K562 (cell line): Measurements from ENCODE around the gene ANKS1B. TPM values are rescaled to one million over a fixed set of nuclear protein-coding genes. Genes with fewer than 3 reads are reported as not detected.

ENCODE experiments used
- ATAC-seq: fragments of 200-7000 bp; cut with Tn5 transposase; 3 replicates; pipeline ENCODE4 v1.9.1; 2020; ENCODE audit warnings: moderate library complexity
- BruUV-seq: library from RNA; stranded (reverse); fragments of 400-500 nt; replicated peaks from 2 replicates; lab custom pipeline; 2021; lab: Mats Ljungman, UMichigan
- CTCF ChIA-PET: fragments of 300-600 bp; formaldehyde crosslinking; extraction: SDS; loops from one replicate; lab custom pipeline; 2021; ENCODE audit warnings: low intra/inter-chr PET ratio; lab: Yijun Ruan, JAX
- POLR2A ChIA-PET: fragments of 300-600, 350-650 bp; sonication (Branson Sonifier 250); formaldehyde crosslinking; extraction: SDS; loops from one replicate; lab custom pipeline; 2021; ENCODE audit warnings: antibody characterized with exemption, inconsistent platforms; lab: Yijun Ruan, JAX
- DNase-seq, 4 experiments: peaks; one replicate each; pipeline versions ENCODE4 v3.0.0 to v3.0.0-alpha.2; 2011 to 2018; ENCODE audit warnings: low spot score in 3 of 4, mixed read lengths in 3 of 4; ENCODE audit errors: extremely low read depth in 1 of 4
- FAIRE-seq: peaks from 2 replicates; lab custom pipeline; 2011; peaks lifted over from hg19 to GRCh38; lab: Jason Lieb, UNC
- H2AFZ ChIP-seq: 2 replicates; pipeline ENCODE4 v1.6.0; 2011; ENCODE audit warnings: low read depth, low read length, control low read depth, inconsistent platforms
- H3K27ac ChIP-seq: fragments of 200-600 bp; 3 replicates; pipeline ENCODE4 v1.8.0; 2011; ENCODE audit warnings: low read depth, mild to moderate bottlenecking, control low read depth, inconsistent platforms, low read length, moderate library complexity, mixed read lengths; ENCODE audit errors: extremely low read depth
- H3K27me3 ChIP-seq, 2 experiments: fragments of 300-600 bp in 1 of 2; 2 replicates in 1 of 2; 3 replicates in 1 of 2; pipeline versions ENCODE4 v1.6.0 to v1.8.0; 2011; ENCODE audit warnings: inconsistent platforms in 2 of 2, low read length in 2 of 2, mild to moderate bottlenecking in 1 of 2, mixed read lengths in 1 of 2, moderate library complexity in 1 of 2; ENCODE audit not compliant: control insufficient read depth in 2 of 2, insufficient read depth in 2 of 2
- H3K36me3 ChIP-seq: fragments of 300-600 bp; 3 replicates; pipeline ENCODE4 v1.8.0; 2011; ENCODE audit warnings: mild to moderate bottlenecking, low read length, inconsistent platforms; ENCODE audit not compliant: control insufficient read depth, insufficient read depth
- H3K4me1 ChIP-seq, 2 experiments: fragments of 200-600 bp in 1 of 2; replicated peaks in 1 of 2; 2 replicates in 1 of 2; 3 replicates in 1 of 2; pipeline versions ENCODE4 v1.5.1 to v1.8.0; 2011; ENCODE audit warnings: inconsistent platforms in 2 of 2, low read length in 2 of 2, mild to moderate bottlenecking in 1 of 2, mixed read lengths in 1 of 2, moderate library complexity in 1 of 2; ENCODE audit not compliant: control insufficient read depth in 2 of 2, insufficient read depth in 2 of 2
- H3K4me2 ChIP-seq: 2 replicates; pipeline ENCODE4 v1.6.1; 2011; ENCODE audit warnings: low read length, control low read depth, inconsistent platforms, mixed read lengths; ENCODE audit not compliant: insufficient read depth
- H3K4me3 ChIP-seq: fragments of 200-600 bp; sonication (generic), shearing (Covaris generic); 2 replicates; pipeline ENCODE4 v1.5.1; 2016; ENCODE audit warnings: control low read depth, inconsistent platforms
- H3K79me2 ChIP-seq: fragments of 200-600 bp; 3 replicates; pipeline ENCODE4 v1.8.0; 2011; ENCODE audit warnings: low read length, inconsistent platforms; ENCODE audit not compliant: control insufficient read depth, insufficient read depth
- H3K9ac ChIP-seq, 2 experiments: 2 replicates each; pipeline versions ENCODE4 v1.6.0 to v1.6.1; 2011; ENCODE audit warnings: low read depth in 2 of 2, low read length in 2 of 2, control low read depth in 1 of 2, inconsistent platforms in 1 of 2, mild to moderate bottlenecking in 1 of 2, mixed read lengths in 1 of 2; ENCODE audit not compliant: insufficient read depth in 1 of 2
- H3K9me1 ChIP-seq: one replicate; pipeline ENCODE4 v1.6.0; 2011; ENCODE audit warnings: inconsistent platforms, mild to moderate bottlenecking, low read length, moderate library complexity; ENCODE audit not compliant: control insufficient read depth, insufficient read depth
- H3K9me3 ChIP-seq: replicated peaks from 2 replicates; pipeline ENCODE4 v1.5.1; 2011; ENCODE audit warnings: low read depth, low read length, inconsistent platforms; ENCODE audit not compliant: control insufficient read depth, insufficient read depth
- H4K20me1 ChIP-seq: replicated peaks from 2 replicates; pipeline ENCODE4 v1.6.1; 2011; ENCODE audit warnings: low read length, inconsistent platforms, mixed read lengths; ENCODE audit not compliant: control insufficient read depth, insufficient read depth
- BRCA1 ChIP-seq, 2 experiments: fragments of 450-650 bp in 1 of 2; sonication (generic) in 1 of 2; formaldehyde crosslinking in 1 of 2; IDR thresholded peaks; 2 replicates each; pipeline versions ENCODE4 v1.5.0 to v1.6.1; 2017 to 2020; ENCODE audit warnings: mild to moderate bottlenecking in 1 of 2, missing genetic modification reagents in 1 of 2
- HLTF ChIP-seq: fragments of 450-650 bp; IDR thresholded peaks from 2 replicates; pipeline ENCODE4 v1.6.1; 2016
- KHSRP ChIP-seq: fragments of 450-650 bp; IDR thresholded peaks from 2 replicates; pipeline ENCODE4 v1.6.1; 2017
- NELFE ChIP-seq: IDR thresholded peaks from 2 replicates; pipeline ENCODE4 v1.6.1; 2011; ENCODE audit warnings: mild to moderate bottlenecking; ENCODE audit not compliant: insufficient read depth, insufficient read length
- NFE2L1 ChIP-seq: fragments of 450-650 bp; IDR thresholded peaks from 2 replicates; pipeline ENCODE4 v1.6.1; 2016; ENCODE audit warnings: missing genetic modification characterization, low read depth, mild to moderate bottlenecking, missing compliant biosample characterization, moderate library complexity, borderline replicate concordance
- NR2F6 ChIP-seq: fragments of 450-650 bp; formaldehyde crosslinking; IDR thresholded peaks from 2 replicates; pipeline ENCODE4 v1.4.0; 2020; ENCODE audit warnings: mild to moderate bottlenecking
- NUFIP1 ChIP-seq: fragments of 450-650 bp; IDR thresholded peaks from 2 replicates; pipeline ENCODE4 v1.6.1; 2018; ENCODE audit not compliant: partially characterized antibody
- SIN3A ChIP-seq, 2 experiments: fragments of 150-350 bp in 1 of 2; IDR thresholded peaks; 2 replicates each; pipeline ENCODE4 v1.6.1; 2011 to 2016; ENCODE audit warnings: borderline replicate concordance in 2 of 2, low read depth in 2 of 2, low read length in 2 of 2, mild to moderate bottlenecking in 2 of 2, moderate library complexity in 2 of 2; ENCODE audit not compliant: control insufficient read depth in 1 of 2
- TAL1 ChIP-seq: fragments of 450-650 bp; IDR thresholded peaks from 2 replicates; pipeline ENCODE4 v1.6.1; 2016; ENCODE audit warnings: mild to moderate bottlenecking
- TCF7L2 ChIP-seq: fragments of 150-350 bp; IDR thresholded peaks from 2 replicates; pipeline ENCODE4 v1.6.1; 2016; ENCODE audit warnings: low read depth, mild to moderate bottlenecking, low read length, moderate library complexity
- ZNF133 ChIP-seq: fragments of 250-450 bp; sonication (Bioruptor Pico); IDR thresholded peaks from 2 replicates; pipeline ENCODE4 v1.4.0; 2020; ENCODE audit warnings: mild to moderate bottlenecking
- WGBS: fragments of 100-300 bp; shearing (Covaris generic); methylation state at CpG from one replicate; pipeline ENCODE4 v1.1.6; 2016; ENCODE audit warnings: low coverage, mixed read lengths; ENCODE audit not compliant: insufficient coverage; ENCODE audit errors: missing lambda C conversion rate; 5-methylcytosine and 5-hydroxymethylcytosine counted together
- in situ Hi-C: fragments of 300-500 bp; cut with MboI; formaldehyde crosslinking; loops from 4 replicates; pipeline ENCODE4 v1.15.0; 2018; ENCODE audit warnings: inconsistent platforms, mixed read lengths
- intact Hi-C: fragments of 100-400 bp; cut with micrococcal nuclease; formaldehyde crosslinking; loops from 2 replicates; pipeline ENCODE4 v1.14.2; 2022
- polyA plus RNA-seq, 8 experiments: library from polyadenylated mRNA; depleted of rRNA in 4 of 8; stranded (reverse) in 5 of 8; unstranded in 3 of 8; fragments of >200 nt; fragmentation: Nextera tagmentation in 2 of 8; fragmentation: Illumina TruSeq in 1 of 8; extraction: Ambion mirVana in 2 of 8; extraction: Trizol in 1 of 8; gene quantifications; 2 replicates each; pipeline versions ENCODE4 v1.2.1 to v1.2.3, GENCODE V29; 2011 to 2014; ENCODE audit warnings: inconsistent platforms in 1 of 8, missing spikeins in 1 of 8
- total RNA-seq, 7 experiments: library from RNA; depleted of rRNA in 6 of 7; stranded (reverse); fragments of >200 nt in 6 of 7; fragmentation: Illumina TruSeq in 2 of 7; extraction: Trizol in 2 of 7; gene quantifications; 2 replicates each; pipeline versions ENCODE4 v1.2.1 to v1.2.3, GENCODE V29; 2011 to 2021; ENCODE audit warnings: low replicate concordance in 1 of 7
- TF ChIP-seq, protein P1 (sequence below): fragments of 250-450 bp; sonication (Bioruptor Pico); IDR thresholded peaks from 2 replicates; pipeline ENCODE4 v1.5.0; 2022; ENCODE audit warnings: mild to moderate bottlenecking
- TF ChIP-seq, protein P2 (sequence below): IDR thresholded peaks from 2 replicates; pipeline ENCODE4 v1.6.1; 2016; ENCODE audit warnings: missing genetic modification characterization, missing compliant biosample characterization
- TF ChIP-seq, protein P3 (sequence below): sonication (generic); formaldehyde crosslinking; IDR thresholded peaks from 2 replicates; pipeline ENCODE4 v1.8.1; 2023; ENCODE audit warnings: mild to moderate bottlenecking, missing genetic modification reagents, moderate library complexity

Gene ANKS1B
- total and polyA plus RNA-seq, 9 of the 15 experiments (the other 6 are each of a cell fraction or from before 2014, with no cell fraction given): 0.04 to 0.47 (median 0.28) TPM; not detected in 4

DNA sequence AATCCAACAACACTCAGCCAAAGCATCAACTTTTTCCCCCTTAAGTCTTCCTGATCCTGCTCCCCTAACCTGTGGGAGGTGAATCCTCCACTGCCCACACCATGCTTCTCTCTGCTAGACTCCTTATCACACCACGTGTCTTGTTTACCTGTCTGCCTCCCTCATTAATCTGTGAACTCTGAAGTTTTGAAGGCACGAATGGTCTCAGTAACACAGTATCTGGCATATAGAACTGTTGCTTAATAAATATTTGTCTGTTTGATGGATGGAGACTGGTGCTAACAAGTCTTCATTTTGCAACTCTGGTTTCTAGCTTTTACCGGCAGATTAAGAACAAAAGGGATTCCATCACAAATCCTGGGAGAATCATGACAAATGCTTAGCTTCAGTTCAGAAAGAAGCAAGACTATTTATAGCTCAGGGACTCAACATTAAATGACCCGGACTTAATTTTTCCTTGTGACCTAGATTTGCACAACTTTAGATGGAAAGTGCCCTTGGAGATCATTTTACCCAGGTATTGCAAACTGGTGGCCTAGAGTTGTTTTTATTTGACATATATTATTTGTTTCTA is 1072.2 kb downstream of the ANKS1B start:
- H3K36me3 ChIP-seq: no peaks in the 10 kb centered on the region
- H3K27ac ChIP-seq: no peak overlapping the region
- no peak overlapping the region for H3K9ac ChIP-seq
- CTCF ChIA-PET: no interaction called here
- DNase-seq: no peak
- no peaks in the 10 kb centered on the region for H4K20me1 ChIP-seq
- no peak for FAIRE-seq
- H3K27me3 ChIP-seq: no peaks in the 10 kb centered on the region
- BruUV-seq: no TSS peak
- no peaks in the 10 kb centered on the region for H3K9me1 ChIP-seq
- no peak overlapping the region for H2AFZ ChIP-seq
- H3K4me2 ChIP-seq: no peak overlapping the region
- no peak for ATAC-seq
- TF ChIP-seq HLTF (no peak), KHSRP (no peak), BRCA1 (IDR thresholded peaks at IDR 0.05) (no peak), BRCA1 (CRISPR knock-in tag; IDR thresholded peaks at IDR 0.05) (no peak), SIN3A (IDR thresholded peaks at IDR 0.05; ENCODE audit: borderline replicate concordance in 2 of 2, control insufficient read depth in 1 of 2, low read depth in 2 of 2, low read length in 2 of 2) (no peak), NFE2L1 (tag) (no peak), TAL1 (no peak), ZNF133 (no peak), NELFE (no peak), TCF7L2 (no peak), NR2F6 (no peak), NUFIP1 (no peak)
- TF ChIP-seq, protein P1, sequence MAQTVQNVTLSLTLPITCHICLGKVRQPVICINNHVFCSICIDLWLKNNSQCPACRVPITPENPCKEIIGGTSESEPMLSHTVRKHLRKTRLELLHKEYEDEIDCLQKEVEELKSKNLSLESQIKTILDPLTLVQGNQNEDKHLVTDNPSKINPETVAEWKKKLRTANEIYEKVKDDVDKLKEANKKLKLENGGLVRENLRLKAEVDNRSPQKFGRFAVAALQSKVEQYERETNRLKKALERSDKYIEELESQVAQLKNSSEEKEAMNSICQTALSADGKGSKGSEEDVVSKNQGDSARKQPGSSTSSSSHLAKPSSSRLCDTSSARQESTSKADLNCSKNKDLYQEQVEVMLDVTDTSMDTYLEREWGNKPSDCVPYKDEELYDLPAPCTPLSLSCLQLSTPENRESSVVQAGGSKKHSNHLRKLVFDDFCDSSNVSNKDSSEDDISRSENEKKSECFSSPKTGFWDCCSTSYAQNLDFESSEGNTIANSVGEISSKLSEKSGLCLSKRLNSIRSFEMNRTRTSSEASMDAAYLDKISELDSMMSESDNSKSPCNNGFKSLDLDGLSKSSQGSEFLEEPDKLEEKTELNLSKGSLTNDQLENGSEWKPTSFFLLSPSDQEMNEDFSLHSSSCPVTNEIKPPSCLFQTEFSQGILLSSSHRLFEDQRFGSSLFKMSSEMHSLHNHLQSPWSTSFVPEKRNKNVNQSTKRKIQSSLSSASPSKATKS (CRISPR knock-in tag): no peak
- TF ChIP-seq, protein P2, sequence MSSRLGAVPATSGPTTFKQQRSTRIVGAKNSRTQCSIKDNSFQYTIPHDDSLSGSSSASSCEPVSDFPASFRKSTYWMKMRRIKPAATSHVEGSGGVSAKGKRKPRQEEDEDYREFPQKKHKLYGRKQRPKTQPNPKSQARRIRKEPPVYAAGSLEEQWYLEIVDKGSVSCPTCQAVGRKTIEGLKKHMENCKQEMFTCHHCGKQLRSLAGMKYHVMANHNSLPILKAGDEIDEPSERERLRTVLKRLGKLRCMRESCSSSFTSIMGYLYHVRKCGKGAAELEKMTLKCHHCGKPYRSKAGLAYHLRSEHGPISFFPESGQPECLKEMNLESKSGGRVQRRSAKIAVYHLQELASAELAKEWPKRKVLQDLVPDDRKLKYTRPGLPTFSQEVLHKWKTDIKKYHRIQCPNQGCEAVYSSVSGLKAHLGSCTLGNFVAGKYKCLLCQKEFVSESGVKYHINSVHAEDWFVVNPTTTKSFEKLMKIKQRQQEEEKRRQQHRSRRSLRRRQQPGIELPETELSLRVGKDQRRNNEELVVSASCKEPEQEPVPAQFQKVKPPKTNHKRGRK (tag): no peak
- TF ChIP-seq, protein P3, sequence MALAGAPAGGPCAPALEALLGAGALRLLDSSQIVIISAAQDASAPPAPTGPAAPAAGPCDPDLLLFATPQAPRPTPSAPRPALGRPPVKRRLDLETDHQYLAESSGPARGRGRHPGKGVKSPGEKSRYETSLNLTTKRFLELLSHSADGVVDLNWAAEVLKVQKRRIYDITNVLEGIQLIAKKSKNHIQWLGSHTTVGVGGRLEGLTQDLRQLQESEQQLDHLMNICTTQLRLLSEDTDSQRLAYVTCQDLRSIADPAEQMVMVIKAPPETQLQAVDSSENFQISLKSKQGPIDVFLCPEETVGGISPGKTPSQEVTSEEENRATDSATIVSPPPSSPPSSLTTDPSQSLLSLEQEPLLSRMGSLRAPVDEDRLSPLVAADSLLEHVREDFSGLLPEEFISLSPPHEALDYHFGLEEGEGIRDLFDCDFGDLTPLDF (CRISPR knock-in tag): no peak
- POLR2A ChIA-PET: no interaction called here
- H3K4me1 ChIP-seq: no peaks in the 10 kb centered on the region
- intact Hi-C loops: no loop called here
- no peak overlapping the region for H3K4me3 ChIP-seq
- H3K79me2 ChIP-seq: no peaks in the 10 kb centered on the region
- WGBS: 3% methylated on average over 4 of the region's 4 CpGs
- no peaks in the 10 kb centered on the region for H3K9me3 ChIP-seq
- in situ Hi-C loops: no loop called here
